Trophoblast cell (in vitro differentiated cells and primary cell): ENCODE results near the gene LRP2.

Experiments
- DNase-seq, 2 donors: peaks; one replicate each; pipeline ENCODE4 v3.0.0-alpha.2; 2016
- H2AFZ ChIP-seq: 2 replicates; pipeline ENCODE4 v1.6.1; 2013; ENCODE audit warnings: low read length, moderate library complexity, mild to moderate bottlenecking; ENCODE audit not compliant: insufficient read depth, poor library complexity
- H2AK5ac ChIP-seq: 2 replicates; pipeline ENCODE4 v1.6.1; 2013; ENCODE audit warnings: mild to moderate bottlenecking, low read length
- H2BK120ac ChIP-seq: 2 replicates; pipeline ENCODE4 v1.6.1; 2013; ENCODE audit warnings: low read length, mild to moderate bottlenecking, moderate library complexity; ENCODE audit not compliant: insufficient read depth, poor library complexity
- H2BK12ac ChIP-seq: 2 replicates; pipeline ENCODE4 v1.6.1; 2013; ENCODE audit warnings: mild to moderate bottlenecking, low read length, moderate library complexity
- H2BK5ac ChIP-seq: 2 replicates; pipeline ENCODE4 v1.6.1; 2013; ENCODE audit warnings: low read length, low read depth, moderate library complexity, mild to moderate bottlenecking; ENCODE audit not compliant: poor library complexity
- H3K14ac ChIP-seq: 2 replicates; pipeline ENCODE4 v1.6.1; 2013; ENCODE audit warnings: mild to moderate bottlenecking, low read length
- H3K18ac ChIP-seq: 2 replicates; pipeline ENCODE4 v1.6.1; 2013; ENCODE audit warnings: mild to moderate bottlenecking, low read length
- H3K23ac ChIP-seq: 2 replicates; pipeline ENCODE4 v1.6.1; 2013; ENCODE audit warnings: low read length
- H3K27ac ChIP-seq: 2 replicates; pipeline ENCODE4 v1.5.1; 2013; ENCODE audit warnings: low read depth, mild to moderate bottlenecking, inconsistent platforms, low read length, moderate library complexity
- H3K27me3 ChIP-seq: 2 replicates; pipeline ENCODE4 v1.6.1; 2013; ENCODE audit warnings: inconsistent platforms, mild to moderate bottlenecking, low read length, moderate library complexity; ENCODE audit not compliant: insufficient read depth
- H3K36me3 ChIP-seq, 2 experiments: 1 replicate in 1 of 2; 2 replicates in 1 of 2; pipeline ENCODE4 v1.6.1; 2013; ENCODE audit warnings: low read length in 2 of 2, mild to moderate bottlenecking in 2 of 2, moderate library complexity in 1 of 2; ENCODE audit not compliant: insufficient read depth in 2 of 2, control insufficient read depth in 1 of 2
- H3K4ac ChIP-seq: 2 replicates; pipeline ENCODE4 v1.6.1; 2013; ENCODE audit warnings: low read depth, mild to moderate bottlenecking, low read length, moderate library complexity
- H3K4me1 ChIP-seq, 2 experiments: 1 replicate in 1 of 2; 2 replicates in 1 of 2; pipeline ENCODE4 v1.6.1; 2013; ENCODE audit warnings: low read length in 2 of 2, mild to moderate bottlenecking in 2 of 2, moderate library complexity in 1 of 2; ENCODE audit not compliant: insufficient read depth in 2 of 2, control insufficient read depth in 1 of 2
- H3K4me2 ChIP-seq: 2 replicates; pipeline ENCODE4 v1.6.1; 2013; ENCODE audit warnings: inconsistent platforms, mild to moderate bottlenecking, low read length, moderate library complexity
- H3K4me3 ChIP-seq: 2 replicates; pipeline ENCODE4 v1.5.1; 2013; ENCODE audit warnings: mild to moderate bottlenecking, low read depth, low read length, inconsistent platforms
- H3K79me1 ChIP-seq: one replicate; pipeline ENCODE4 v1.6.1; 2013; ENCODE audit warnings: low read length
- H3K79me2 ChIP-seq: 2 replicates; pipeline ENCODE4 v1.6.1; 2013; ENCODE audit warnings: low read length, mild to moderate bottlenecking; ENCODE audit not compliant: control insufficient read depth, insufficient read depth, poor library complexity
- H3K9ac ChIP-seq: 2 replicates; pipeline ENCODE4 v1.6.1; 2013; ENCODE audit warnings: mild to moderate bottlenecking, low read length
- H3K9me3 ChIP-seq: 2 replicates; pipeline ENCODE4 v1.6.1; 2013; ENCODE audit warnings: low read depth, mild to moderate bottlenecking, control low read depth, inconsistent platforms, low read length; ENCODE audit not compliant: insufficient read depth
- H4K12ac ChIP-seq: 2 replicates; pipeline ENCODE4 v1.6.1; 2013; ENCODE audit warnings: low read depth, mild to moderate bottlenecking, low read length, moderate library complexity
- H4K8ac ChIP-seq: 2 replicates; pipeline ENCODE4 v1.6.1; 2013; ENCODE audit warnings: low read depth, mild to moderate bottlenecking, low read length, moderate library complexity
- H4K91ac ChIP-seq: one replicate; pipeline ENCODE4 v1.6.1; 2013; ENCODE audit warnings: low read depth, mild to moderate bottlenecking, low read length, moderate library complexity
- WGBS: extraction: QIAGEN DNeasy Blood & Tissue Kit; methylation state at CpG from one replicate; pipeline ENCODE4 v1.1.7; 2013; ENCODE audit warnings: missing lambda C conversion rate; ENCODE audit not compliant: insufficient read length, insufficient coverage; ENCODE audit errors: extremely low coverage; 5-methylcytosine and 5-hydroxymethylcytosine counted together

Gene LRP2

DNA sequence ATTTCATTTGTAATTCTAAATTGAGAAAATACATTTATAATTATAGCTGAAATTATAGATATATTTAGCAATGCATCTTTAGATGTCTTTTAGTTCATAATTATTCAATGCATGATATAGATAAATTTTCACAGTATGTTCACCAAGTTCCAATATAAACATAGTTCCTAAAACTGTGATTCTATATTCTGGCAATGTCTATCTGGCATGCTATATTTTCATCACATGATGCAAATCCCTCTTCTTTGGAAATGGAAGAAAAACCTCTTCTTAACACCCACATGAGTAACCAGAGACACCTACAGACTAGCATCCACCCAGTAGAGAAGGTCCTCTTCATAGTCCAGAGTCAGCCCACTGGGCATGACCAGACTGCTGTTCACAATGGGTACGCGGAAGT is 157.2 kb downstream of the LRP2 start:
- Histone ChIP-seq H3K4me2 (no peak overlapping the region), H3K9me3 (no peaks in the 10 kb centered on the region), H2BK5ac (no peak overlapping the region), H3K27me3 (no peaks in the 10 kb centered on the region), H3K4me3 (no peak overlapping the region), H4K12ac (no peak overlapping the region), H3K23ac (no peak overlapping the region), H4K91ac (no peak overlapping the region), H2AFZ (no peak overlapping the region), H3K9ac (no peak overlapping the region), H4K8ac (no peak overlapping the region), H3K79me2 (no peaks in the 10 kb centered on the region), H2BK12ac (no peak overlapping the region), H3K36me3 (peaks cover 0 to 2% of the 10 kb centered on the region in 2 experiments), H3K79me1 (no peaks in the 10 kb centered on the region), H2BK120ac (no peak overlapping the region), H2AK5ac (no peak overlapping the region), H3K4me1 (no peaks in the 10 kb centered on the region), H3K27ac (no peak overlapping the region), H3K14ac (no peak overlapping the region), H3K4ac (no peak overlapping the region), H3K18ac (no peak overlapping the region)
- no peak for DNase-seq
- no CpG with 5 or more reads among the region's 2 CpGs for WGBS

DNA sequence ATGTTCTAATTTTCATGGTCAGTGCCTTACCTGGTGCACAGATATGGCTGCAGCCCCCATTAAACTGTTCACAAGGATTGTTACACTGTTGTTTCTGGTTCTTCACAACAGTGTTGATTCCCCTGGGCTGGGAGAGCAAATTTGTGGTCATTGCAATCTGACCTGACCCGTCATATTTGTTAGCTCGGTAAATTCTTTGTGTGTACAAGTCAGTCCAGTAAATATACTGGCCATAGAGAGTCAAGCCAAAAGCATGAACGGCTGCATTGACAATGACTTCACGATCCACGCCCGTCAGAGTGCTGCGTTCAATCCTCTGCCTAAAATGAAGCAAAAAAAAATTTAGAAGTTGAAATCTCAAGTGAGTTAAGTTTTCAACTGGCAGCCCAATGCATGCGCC is 158.4 kb downstream of the LRP2 start:
- H4K8ac ChIP-seq = no peak overlapping the region
- H2AK5ac ChIP-seq = no peak overlapping the region
- H3K4me2 ChIP-seq = no peak overlapping the region
- no peak for DNase-seq
- H2BK5ac ChIP-seq = no peak overlapping the region
- H3K4ac ChIP-seq = no peak overlapping the region
- H2BK12ac ChIP-seq = no peak overlapping the region
- H3K9ac ChIP-seq = no peak overlapping the region
- H3K18ac ChIP-seq = no peak overlapping the region
- no peaks in the 10 kb centered on the region for H3K79me2 ChIP-seq
- H2BK120ac ChIP-seq = no peak overlapping the region
- no peaks in the 10 kb centered on the region for H3K79me1 ChIP-seq
- H3K27ac ChIP-seq = no peak overlapping the region
- H3K4me3 ChIP-seq = no peak overlapping the region
- no peaks in the 10 kb centered on the region for H3K9me3 ChIP-seq
- H3K27me3 ChIP-seq = no peaks in the 10 kb centered on the region
- no peak overlapping the region for H3K14ac ChIP-seq
- peaks cover 0 to 2% of the 10 kb centered on the region in 2 experiments for H3K36me3 ChIP-seq
- H2AFZ ChIP-seq = no peak overlapping the region
- H4K12ac ChIP-seq = no peak overlapping the region
- H4K91ac ChIP-seq = no peak overlapping the region
- no peak overlapping the region for H3K23ac ChIP-seq
- H3K4me1 ChIP-seq = no peaks in the 10 kb centered on the region
- no CpG with 5 or more reads among the region's 8 CpGs for WGBS

DNA sequence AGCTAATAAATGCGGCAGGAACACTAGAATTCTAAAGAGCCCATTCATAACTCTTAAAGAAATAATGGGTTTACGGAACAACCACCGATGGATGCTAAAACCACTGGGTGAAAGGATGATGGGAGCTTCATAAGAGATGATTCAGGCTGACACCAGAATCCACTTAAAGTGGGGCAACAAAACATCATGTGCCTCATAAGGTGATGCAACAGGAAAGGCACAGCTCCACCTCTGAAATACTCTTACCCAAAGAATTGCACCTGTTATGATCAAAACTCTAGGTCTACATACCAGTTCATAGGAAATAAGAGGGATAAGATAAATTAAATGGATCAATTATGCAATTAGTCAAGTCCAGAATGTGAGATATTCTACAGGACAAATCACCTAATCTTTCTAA is 161.6 kb downstream of the LRP2 start:
- no CpG with 5 or more reads among the region's 3 CpGs for WGBS
- Histone ChIP-seq H2BK12ac (no peak overlapping the region), H3K4me2 (no peak overlapping the region), H3K27me3 (no peaks in the 10 kb centered on the region), H3K27ac (no peak overlapping the region), H3K36me3 (peaks cover 0 to 2% of the 10 kb centered on the region in 2 experiments), H3K79me2 (no peaks in the 10 kb centered on the region), H2AK5ac (no peak overlapping the region), H3K4me1 (no peaks in the 10 kb centered on the region), H3K23ac (no peak overlapping the region), H4K91ac (no peak overlapping the region), H2BK5ac (no peak overlapping the region), H2AFZ (no peak overlapping the region), H4K12ac (no peak overlapping the region), H2BK120ac (no peak overlapping the region), H4K8ac (no peak overlapping the region), H3K9ac (no peak overlapping the region), H3K4ac (no peak overlapping the region), H3K79me1 (no peaks in the 10 kb centered on the region), H3K18ac (no peak overlapping the region), H3K4me3 (no peak overlapping the region), H3K14ac (no peak overlapping the region), H3K9me3 (no peaks in the 10 kb centered on the region)
- no peak for DNase-seq

DNA sequence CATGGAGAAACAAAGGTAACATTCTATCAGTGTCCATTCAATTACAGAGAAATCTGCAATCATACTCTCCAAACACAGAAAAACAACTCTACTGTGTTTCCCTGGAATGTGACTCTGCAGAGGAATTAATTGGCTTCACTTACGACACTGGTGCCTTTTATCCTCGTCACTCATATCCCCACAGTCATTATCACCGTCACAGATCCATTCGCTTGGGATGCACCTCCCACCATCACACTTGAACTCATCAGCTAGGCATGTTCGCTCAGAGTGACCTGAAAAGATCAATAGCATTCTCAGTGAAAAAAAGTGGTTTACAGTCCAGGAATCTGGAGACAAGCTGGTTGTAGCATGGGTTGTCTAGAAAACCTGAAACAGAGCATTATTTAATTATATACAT is 168.7 kb downstream of the LRP2 start:
- no peak overlapping the region for H3K4me3 ChIP-seq
- H3K23ac ChIP-seq = no peak overlapping the region
- no peaks in the 10 kb centered on the region for H3K79me1 ChIP-seq
- H2AFZ ChIP-seq = no peak overlapping the region
- H3K14ac ChIP-seq = no peak overlapping the region
- H2BK120ac ChIP-seq = no peak overlapping the region
- no peaks in the 10 kb centered on the region for H3K79me2 ChIP-seq
- no peak overlapping the region for H3K4me2 ChIP-seq
- DNase-seq = no peak
- no peak overlapping the region for H2BK5ac ChIP-seq
- no peak overlapping the region for H4K91ac ChIP-seq
- no peaks in the 10 kb centered on the region for H3K4me1 ChIP-seq
- no peak overlapping the region for H3K4ac ChIP-seq
- H4K12ac ChIP-seq = no peak overlapping the region
- no peak overlapping the region for H3K27ac ChIP-seq
- WGBS = no CpG with 5 or more reads among the region's 5 CpGs
- H2BK12ac ChIP-seq = no peak overlapping the region
- no peaks in the 10 kb centered on the region for H3K9me3 ChIP-seq
- no peak overlapping the region for H4K8ac ChIP-seq
- no peak overlapping the region for H3K18ac ChIP-seq
- H2AK5ac ChIP-seq = no peak overlapping the region
- H3K27me3 ChIP-seq = no peaks in the 10 kb centered on the region
- H3K36me3 ChIP-seq = no peaks in the 10 kb centered on the region
- H3K9ac ChIP-seq = no peak overlapping the region
